HG02973 (cell line): ENCODE results near the gene APOC4.

Experiments used
- ATAC-seq: cut with Tn5 transposase; IDR thresholded peaks from one replicate; pipeline ENCODE4 v1.9.1; 2021; ENCODE audit warnings: moderate library complexity; ENCODE audit not compliant: unreplicated experiment

The APOC4 gene

GRCh38 chr19:44992336-44993163, 50.5 kb downstream of the APOC4 start:
- no peak for ATAC-seq

GRCh38 chr19:44993526-44993925, 51.5 kb downstream of the APOC4 start:
- ATAC-seq, result no peak

- no peak for ATAC-seq
Observed at GRCh38 chr19:44993926-44994537, 52.0 kb downstream of the APOC4 start.
